ENCODE results near the gene IFT25.
A peak's percentile ranks its signal among the peaks of the same experiment; 100 is the strongest.
"Not testable (repeated sequence)": the region's sequence is repeated elsewhere in the genome, so short reads cannot be mapped to it uniquely, and the experiment has no call there.

IFT25 gene

GRCh38 chr1:53889304-53890298 lies 55.9 kb downstream of the IFT25 start, which contains the start of gene YIPF1:
Gene YIPF1 (minus strand): TSS chr1:53889797. CDS start chr1:53888937, 860 bp downstream.
- peak; percentile 97 for DNase-seq (ENCODE audit: low spot score)
- no peak for FAIRE-seq

DNA sequence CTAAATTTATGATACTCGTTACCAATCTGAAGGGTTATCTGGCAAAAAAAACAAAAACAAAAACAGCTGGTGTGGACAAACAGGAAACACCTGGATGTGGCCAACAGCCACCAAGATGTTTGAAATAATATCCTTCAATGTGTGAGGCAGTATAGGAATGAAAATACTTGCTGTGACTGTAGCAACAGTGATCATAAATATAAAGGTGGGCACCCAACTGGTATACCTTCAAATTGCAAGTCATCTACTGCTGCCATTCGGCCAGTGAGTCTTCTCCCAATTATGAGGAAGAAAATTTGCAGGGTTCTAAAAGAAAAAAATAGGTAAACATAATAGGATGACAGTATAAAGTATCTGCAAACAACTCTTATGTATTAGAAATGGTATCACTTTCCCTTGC lies 56.8 kb downstream of the IFT25 start:
- FAIRE-seq: no peak
- no peak for DNase-seq (ENCODE audit: low spot score)

- DNase-seq (ENCODE audit: low spot score); FAIRE-seq: not testable (repeated sequence)
Measured at GRCh38 chr1:53883600-53883999, 61.9 kb downstream of the IFT25 start.

DNA sequence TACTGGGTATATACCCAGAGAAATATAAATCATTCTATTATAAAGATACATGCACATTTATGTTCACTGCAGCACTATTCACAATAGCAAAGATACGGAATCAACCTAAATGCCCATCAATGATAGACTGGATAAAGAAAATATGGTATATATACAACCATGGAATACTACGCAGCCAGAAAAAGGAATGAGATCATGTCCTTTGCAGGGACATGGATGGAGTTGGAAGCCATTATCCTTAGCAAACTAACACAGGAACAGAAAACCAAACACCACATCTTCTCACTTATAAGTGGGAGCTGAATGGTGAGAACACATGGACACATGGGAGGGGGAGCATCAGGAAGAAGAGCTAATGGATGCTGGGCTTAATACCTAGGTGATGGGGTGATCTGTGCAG lies 63.6 kb downstream of the IFT25 start:
- not testable (repeated sequence) for FAIRE-seq; DNase-seq (ENCODE audit: low spot score)

- DNase-seq (ENCODE audit: low spot score) (peak; percentile 26), FAIRE-seq (no peak)
Measured at GRCh38 chr1:53878492-53879105, 66.9 kb downstream of the IFT25 start.

GRCh38 chr1:53875150-53875549 lies 70.3 kb downstream of the IFT25 start:
- DNase-seq (ENCODE audit: low spot score); FAIRE-seq: not testable (repeated sequence)

GRCh38 chr1:53871773-53872484 lies 73.6 kb downstream of the IFT25 start:
- no peak for DNase-seq (ENCODE audit: low spot score)
- no peak for FAIRE-seq

Data from urothelium cell line (cell line).